Measurements from ENCODE around the gene MRC1.

DNA sequence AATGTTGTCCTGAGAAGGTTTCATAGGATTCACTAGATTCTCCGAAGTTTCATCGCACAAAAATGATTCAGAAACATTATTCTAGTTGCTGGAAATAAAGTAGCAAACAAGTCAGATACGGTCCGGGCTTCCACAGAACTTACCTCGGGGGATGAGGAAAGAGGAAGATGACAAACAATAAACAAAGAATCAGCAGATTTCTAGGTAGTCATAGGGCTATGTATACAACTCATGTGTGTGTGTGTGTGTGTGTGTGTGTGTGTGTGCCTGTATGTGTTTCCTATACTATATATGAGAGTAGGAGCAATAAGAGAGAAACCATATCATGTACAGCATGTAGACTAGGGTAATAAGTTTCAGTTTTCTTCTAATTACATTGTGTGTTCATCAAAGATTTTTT is 40.7 kb upstream of the MRC1 start:
- TF ChIP-seq, protein P1, sequence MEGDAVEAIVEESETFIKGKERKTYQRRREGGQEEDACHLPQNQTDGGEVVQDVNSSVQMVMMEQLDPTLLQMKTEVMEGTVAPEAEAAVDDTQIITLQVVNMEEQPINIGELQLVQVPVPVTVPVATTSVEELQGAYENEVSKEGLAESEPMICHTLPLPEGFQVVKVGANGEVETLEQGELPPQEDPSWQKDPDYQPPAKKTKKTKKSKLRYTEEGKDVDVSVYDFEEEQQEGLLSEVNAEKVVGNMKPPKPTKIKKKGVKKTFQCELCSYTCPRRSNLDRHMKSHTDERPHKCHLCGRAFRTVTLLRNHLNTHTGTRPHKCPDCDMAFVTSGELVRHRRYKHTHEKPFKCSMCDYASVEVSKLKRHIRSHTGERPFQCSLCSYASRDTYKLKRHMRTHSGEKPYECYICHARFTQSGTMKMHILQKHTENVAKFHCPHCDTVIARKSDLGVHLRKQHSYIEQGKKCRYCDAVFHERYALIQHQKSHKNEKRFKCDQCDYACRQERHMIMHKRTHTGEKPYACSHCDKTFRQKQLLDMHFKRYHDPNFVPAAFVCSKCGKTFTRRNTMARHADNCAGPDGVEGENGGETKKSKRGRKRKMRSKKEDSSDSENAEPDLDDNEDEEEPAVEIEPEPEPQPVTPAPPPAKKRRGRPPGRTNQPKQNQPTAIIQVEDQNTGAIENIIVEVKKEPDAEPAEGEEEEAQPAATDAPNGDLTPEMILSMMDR (IDR thresholded peaks at IDR 0.05; ENCODE audit: borderline replicate concordance, extremely low read depth, low read length, poor library complexity, severe bottlenecking) = no peak
- no peak for TF ChIP-seq EZH2 (IDR thresholded peaks at IDR 0.05; ENCODE audit: borderline replicate concordance, low read depth, low read length, severe bottlenecking)
